Panc1 (cell line): Measurements from ENCODE around the gene CYS1. TPM values are rescaled to one million over a fixed set of nuclear protein-coding genes. Genes with fewer than 3 reads are reported as not detected.

ENCODE experiments used
- ATAC-seq: fragments of 200-7000 bp; cut with Tn5 transposase; 2 replicates; pipeline ENCODE4 v1.9.1; 2020; ENCODE audit warnings: mild to moderate bottlenecking, moderate library complexity
- Bru-seq: library from RNA; stranded (reverse); fragments of 400-500 nt; gene quantifications from one replicate; lab custom pipeline; 2021; lab: Mats Ljungman, UMichigan
- BruChase-seq, 2 experiments: library from RNA; stranded (reverse); fragments of 400-500 nt; gene quantifications; one replicate each; lab custom pipeline; 2021; lab: Mats Ljungman, UMichigan
- BruUV-seq: library from RNA; stranded (reverse); fragments of 400-500 nt; replicated peaks from 2 replicates; lab custom pipeline; 2021; lab: Mats Ljungman, UMichigan
- CTCF ChIA-PET: fragments of 300-600 bp; sonication (Branson Sonifier 250); formaldehyde crosslinking; loops from one replicate; lab custom pipeline; 2022; ENCODE audit warnings: antibody characterized with exemption; lab: Charles Lee
- POLR2A ChIA-PET: fragments of 300-600 bp; sonication (Branson Sonifier 250); formaldehyde crosslinking; loops from one replicate; lab custom pipeline; 2022; ENCODE audit warnings: antibody characterized with exemption; lab: Charles Lee
- DNase-seq: peaks from one replicate; pipeline ENCODE4 v3.0.0-alpha.2; 2010; ENCODE audit warnings: low read depth, low spot score
- H3K27ac ChIP-seq: 2 replicates; pipeline ENCODE4 v1.5.1; 2011; ENCODE audit warnings: mild to moderate bottlenecking, low read length, inconsistent platforms
- H3K27me3 ChIP-seq: fragments of 200-500 bp; sonication (Bioruptor generic); 2 replicates; pipeline ENCODE4 v1.6.0; 2014; ENCODE audit warnings: low read length, inconsistent platforms; ENCODE audit not compliant: control insufficient read depth, insufficient read depth
- H3K36me3 ChIP-seq: fragments of 200-500 bp; sonication (Bioruptor generic); 2 replicates; pipeline ENCODE4 v1.5.1; 2014; ENCODE audit warnings: inconsistent platforms, mild to moderate bottlenecking, low read length, moderate library complexity; ENCODE audit not compliant: control insufficient read depth, insufficient read depth
- H3K4me1 ChIP-seq: 2 replicates; pipeline ENCODE4 v1.5.1; 2011; ENCODE audit warnings: inconsistent platforms, mild to moderate bottlenecking, low read length, moderate library complexity; ENCODE audit not compliant: control insufficient read depth, insufficient read depth
- H3K4me3 ChIP-seq, 2 experiments: 2 replicates each; pipeline ENCODE4 v1.5.1; 2011 to 2012; ENCODE audit warnings: low read depth in 2 of 2, low read length in 2 of 2, mild to moderate bottlenecking in 2 of 2, inconsistent platforms in 1 of 2, moderate library complexity in 1 of 2
- H3K9me3 ChIP-seq: fragments of 200-500 bp; sonication (Bioruptor generic); 2 replicates; pipeline ENCODE4 v1.5.1; 2014; ENCODE audit warnings: low read depth, mild to moderate bottlenecking, inconsistent platforms, low read length, moderate library complexity; ENCODE audit not compliant: control insufficient read depth, insufficient read depth
- CTCF ChIP-seq: fragments of 450-650 bp; IDR thresholded peaks from 2 replicates; pipeline ENCODE4 v1.5.1; 2017; ENCODE audit warnings: mild to moderate bottlenecking
- POLR2AphosphoS5 ChIP-seq: IDR thresholded peaks from 2 replicates; pipeline ENCODE4 v1.6.1; 2012; ENCODE audit warnings: mild to moderate bottlenecking, low read depth, low read length, moderate library complexity
- SIN3A ChIP-seq: IDR thresholded peaks from 2 replicates; pipeline ENCODE4 v1.6.1; 2012; ENCODE audit warnings: low read depth, mild to moderate bottlenecking, low read length, moderate library complexity, borderline replicate concordance; ENCODE audit not compliant: insufficient read depth
- TCF7L2 ChIP-seq: IDR thresholded peaks from 2 replicates; pipeline ENCODE4 v1.6.1; 2011; ENCODE audit warnings: mild to moderate bottlenecking, low read depth, low read length, inconsistent platforms
- in situ Hi-C: cut with HindIII; loops from 2 replicates; pipeline ENCODE4 v1.10.0; 2016; ENCODE audit warnings: low sequenced_read_pairs, low pct_unique_long_range_greater_than_20kb
- intact Hi-C: fragments of 100-400 bp; cut with micrococcal nuclease; formaldehyde crosslinking; loops from one replicate; pipeline ENCODE4 v1.10.0; 2022; ENCODE audit not compliant: unreplicated experiment
- long read RNA-seq: library from polyadenylated mRNA; unstranded; transcript quantifications from one replicate; pipeline ENCODE4 v2.0.0, GENCODE V29; 2021; ENCODE audit not compliant: unreplicated experiment
- polyA plus RNA-seq: library from polyadenylated mRNA; unstranded; fragments of >200 nt; gene quantifications from one replicate; pipeline ENCODE4 v1.2.1, GENCODE V29; 2012; ENCODE audit warnings: missing spikeins; ENCODE audit not compliant: insufficient read length
- total RNA-seq: library from RNA; stranded (reverse); gene quantifications from one replicate; pipeline ENCODE4 v1.2.1, GENCODE V29; 2021; ENCODE audit not compliant: unreplicated experiment
- TF ChIP-seq, protein P1 (sequence below), 2 experiments: IDR thresholded peaks; 2 replicates each; pipeline ENCODE4 v1.6.1; 2011 to 2012; ENCODE audit warnings: low read depth in 2 of 2, control low read depth in 1 of 2, low read length in 1 of 2, mild to moderate bottlenecking in 1 of 2, moderate library complexity in 1 of 2; ENCODE audit not compliant: insufficient read depth in 1 of 2

The CYS1 gene, protein sequence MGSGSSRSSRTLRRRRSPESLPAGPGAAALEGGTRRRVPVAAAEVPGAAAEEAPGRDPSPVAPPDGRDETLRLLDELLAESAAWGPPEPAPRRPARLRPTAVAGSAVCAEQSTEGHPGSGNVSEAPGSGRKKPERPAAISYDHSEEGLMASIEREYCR
- total RNA-seq = 20.4 TPM
- 28.5 TPM for polyA plus RNA-seq
- Bru-seq, nascent RNA = percentile 61 among the genes with signal in this experiment
- percentile 59 among the genes with signal in this experiment for BruChase-seq, experiment 1, labeled RNA remaining after a 2-hour chase
- BruChase-seq, experiment 2, labeled RNA remaining after a 6-hour chase = percentile 64 among the genes with signal in this experiment
- long read RNA-seq, transcript CYS1-201 (3 exons, 2,738 nt) = major isoform, 71 of 91 reads
- long read RNA-seq, partial matches to known transcripts = 1 of 91 reads
- long read RNA-seq, other reads (novel, unspliced or antisense) = 19 of 91 reads

DNA sequence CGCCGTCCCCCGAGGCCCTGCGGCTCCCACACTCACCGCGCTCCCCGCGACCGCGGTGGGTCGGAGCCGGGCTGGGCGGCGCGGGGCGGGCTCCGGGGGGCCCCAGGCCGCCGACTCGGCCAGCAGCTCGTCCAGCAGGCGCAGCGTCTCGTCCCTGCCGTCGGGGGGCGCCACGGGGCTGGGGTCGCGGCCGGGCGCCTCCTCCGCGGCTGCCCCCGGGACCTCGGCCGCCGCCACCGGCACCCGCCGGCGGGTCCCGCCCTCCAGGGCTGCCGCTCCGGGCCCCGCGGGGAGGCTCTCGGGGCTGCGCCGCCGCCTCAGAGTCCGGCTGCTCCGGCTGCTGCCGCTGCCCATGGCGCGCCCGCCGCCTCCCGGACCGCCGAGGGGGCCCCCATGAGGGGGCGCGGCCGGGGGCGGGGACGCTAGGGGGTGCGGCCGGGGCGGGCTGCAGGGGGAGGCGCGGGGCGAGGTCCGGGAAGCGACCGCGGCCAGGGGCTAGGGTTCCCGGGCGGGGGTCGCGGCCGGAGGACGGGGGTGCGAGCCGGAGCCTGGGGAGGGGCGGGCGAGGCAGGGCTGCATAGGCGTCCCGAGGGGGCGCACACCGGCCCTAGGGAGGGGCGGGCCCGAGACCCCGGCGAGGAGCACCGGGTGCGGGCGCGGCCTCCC is at the start of gene CYS1:
Gene CYS1, minus strand, starts transcription at position 542 of the 666 bp plus-strand sequence. Its CDS starts 188 bp downstream, at position 354.
- H3K4me1 ChIP-seq = peaks cover 27% of the 10 kb centered on the region
- intact Hi-C loops (loop anchor here (10.0 kb wide), 1 partner anchor 45 kb away; the partner anchor contains the start of gene RRM2), in situ Hi-C loops (no loop called here)
- no peaks in the 10 kb centered on the region for H3K27me3 ChIP-seq
- H3K27ac ChIP-seq = peak within 1 kb of the TSS; percentile 83
- no peak for DNase-seq
- peak within 1 kb of the TSS; percentile 61 to 72 for H3K4me3 ChIP-seq
- TF ChIP-seq TCF7L2 (no peak), CTCF (peak; percentile 92), SIN3A (no peak), POLR2AphosphoS5 (no peak)
- TF ChIP-seq, protein P1, sequence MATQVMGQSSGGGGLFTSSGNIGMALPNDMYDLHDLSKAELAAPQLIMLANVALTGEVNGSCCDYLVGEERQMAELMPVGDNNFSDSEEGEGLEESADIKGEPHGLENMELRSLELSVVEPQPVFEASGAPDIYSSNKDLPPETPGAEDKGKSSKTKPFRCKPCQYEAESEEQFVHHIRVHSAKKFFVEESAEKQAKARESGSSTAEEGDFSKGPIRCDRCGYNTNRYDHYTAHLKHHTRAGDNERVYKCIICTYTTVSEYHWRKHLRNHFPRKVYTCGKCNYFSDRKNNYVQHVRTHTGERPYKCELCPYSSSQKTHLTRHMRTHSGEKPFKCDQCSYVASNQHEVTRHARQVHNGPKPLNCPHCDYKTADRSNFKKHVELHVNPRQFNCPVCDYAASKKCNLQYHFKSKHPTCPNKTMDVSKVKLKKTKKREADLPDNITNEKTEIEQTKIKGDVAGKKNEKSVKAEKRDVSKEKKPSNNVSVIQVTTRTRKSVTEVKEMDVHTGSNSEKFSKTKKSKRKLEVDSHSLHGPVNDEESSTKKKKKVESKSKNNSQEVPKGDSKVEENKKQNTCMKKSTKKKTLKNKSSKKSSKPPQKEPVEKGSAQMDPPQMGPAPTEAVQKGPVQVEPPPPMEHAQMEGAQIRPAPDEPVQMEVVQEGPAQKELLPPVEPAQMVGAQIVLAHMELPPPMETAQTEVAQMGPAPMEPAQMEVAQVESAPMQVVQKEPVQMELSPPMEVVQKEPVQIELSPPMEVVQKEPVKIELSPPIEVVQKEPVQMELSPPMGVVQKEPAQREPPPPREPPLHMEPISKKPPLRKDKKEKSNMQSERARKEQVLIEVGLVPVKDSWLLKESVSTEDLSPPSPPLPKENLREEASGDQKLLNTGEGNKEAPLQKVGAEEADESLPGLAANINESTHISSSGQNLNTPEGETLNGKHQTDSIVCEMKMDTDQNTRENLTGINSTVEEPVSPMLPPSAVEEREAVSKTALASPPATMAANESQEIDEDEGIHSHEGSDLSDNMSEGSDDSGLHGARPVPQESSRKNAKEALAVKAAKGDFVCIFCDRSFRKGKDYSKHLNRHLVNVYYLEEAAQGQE (IDR thresholded peaks at IDR 0.05; ENCODE audit: insufficient read depth in 1 of 2, low read depth in 2 of 2, low read length in 1 of 2) = no peak
- no peaks in the 10 kb centered on the region for H3K36me3 ChIP-seq
- ChIA-PET POLR2A (interaction anchor here (0.6 kb wide), 2 partner anchors 11 to 108 kb away, joined by 4 to 5 read pairs; no protein-coding TSS in a partner anchor), CTCF (interaction anchor here (0.6 to 1.3 kb wide), 2 partner anchors 17 to 38 kb away, joined by 3 to 4 read pairs; no protein-coding TSS in a partner anchor)
- ATAC-seq = peak; percentile 85
- H3K9me3 ChIP-seq = no peaks in the 10 kb centered on the region
- no TSS peak for BruUV-seq

- no peak for ATAC-seq
- TF ChIP-seq TCF7L2 (peak; percentile 59), CTCF (no peak)
- ChIA-PET POLR2A (no interaction called here), CTCF (no interaction called here)
- Histone ChIP-seq H3K4me3 (no peak overlapping the region), H3K9me3 (no peaks in the 10 kb centered on the region), H3K4me1 (peaks cover 30% of the 10 kb centered on the region), H3K27me3 (no peaks in the 10 kb centered on the region), H3K27ac (peak overlapping the region; percentile 20; the same call in 1 of the 2 replicates), H3K36me3 (peaks cover 39% of the 10 kb centered on the region; the same call in 1 of the 2 replicates)
- intact Hi-C loops (loop anchor here (10.0 kb wide), 1 partner anchor 55 kb away; no protein-coding TSS in a partner anchor), in situ Hi-C loops (no loop called here)
- DNase-seq = no peak
- no TSS peak for BruUV-seq
Observed at GRCh38 chr2:10129490-10129889, 49.3 kb upstream of the CYS1 start.
